PC-9 (cell line): ENCODE results near the gene MRRF. TPM values are rescaled to one million over a fixed set of nuclear protein-coding genes. Genes with fewer than 3 reads are reported as not detected.

Source experiments
- BruUV-seq: library from RNA; stranded (reverse); fragments of 400-500 nt; replicated peaks from 2 replicates; lab custom pipeline; 2021; lab: Mats Ljungman, UMichigan
- CTCF ChIA-PET: fragments of 300-600 bp; sonication (Branson Sonifier 250); formaldehyde crosslinking; loops from one replicate; lab custom pipeline; 2022; ENCODE audit warnings: antibody characterized with exemption; lab: Charles Lee
- POLR2A ChIA-PET: fragments of 300-600 bp; sonication (Branson Sonifier 250); formaldehyde crosslinking; loops from one replicate; lab custom pipeline; 2022; ENCODE audit warnings: antibody characterized with exemption; ENCODE audit not compliant: unreplicated experiment; lab: Charles Lee
- DNase-seq, 2 experiments: peaks; one replicate each; pipeline versions ENCODE4 v3.0.0 to v3.0.0-alpha.2; 2015 to 2022; ENCODE audit warnings: mixed read lengths in 1 of 2
- H2AFZ ChIP-seq: fragments of 200-600 bp; sonication (generic); 2 replicates; pipeline ENCODE4 v1.8.1; 2017; ENCODE audit warnings: antibody characterized with exemption
- H3F3A ChIP-seq: fragments of 200-600 bp; sonication (generic); 2 replicates; pipeline ENCODE4 v1.8.1; 2017; ENCODE audit warnings: antibody characterized with exemption, mild to moderate bottlenecking, low read depth; ENCODE audit not compliant: insufficient read depth
- H3K27ac ChIP-seq: fragments of 200-600 bp; sonication (generic); 2 replicates; pipeline ENCODE4 v1.6.1; 2016; ENCODE audit warnings: mixed run types
- H3K27me3 ChIP-seq: fragments of 200-600 bp; sonication (generic); 2 replicates; pipeline ENCODE4 v1.6.1; 2016; ENCODE audit warnings: low read depth, mixed run types; ENCODE audit not compliant: insufficient read depth
- H3K36me3 ChIP-seq: fragments of 200-600 bp; sonication (generic); 2 replicates; pipeline ENCODE4 v1.6.1; 2016; ENCODE audit warnings: low read depth, mixed run types
- H3K4me1 ChIP-seq: fragments of 200-600 bp; sonication (generic); replicated peaks from 2 replicates; pipeline ENCODE4 v1.6.1; 2016; ENCODE audit warnings: mixed run types; ENCODE audit not compliant: insufficient read depth
- H3K4me2 ChIP-seq: fragments of 200-600 bp; sonication (generic); 2 replicates; pipeline ENCODE4 v1.6.1; 2017; ENCODE audit warnings: mixed run types
- H3K4me3 ChIP-seq: fragments of 200-600 bp; sonication (generic); 2 replicates; pipeline ENCODE4 v1.6.1; 2016; ENCODE audit warnings: mixed run types
- H3K79me2 ChIP-seq: fragments of 200-600 bp; sonication (generic); 2 replicates; pipeline ENCODE4 v1.6.1; 2017; ENCODE audit warnings: low read depth, mixed run types
- H3K9me2 ChIP-seq: fragments of 200-600 bp; sonication (generic); 2 replicates; pipeline ENCODE4 v1.8.1; 2017; ENCODE audit warnings: mild to moderate bottlenecking; ENCODE audit not compliant: insufficient read depth
- H3K9me3 ChIP-seq: fragments of 200-600 bp; sonication (generic); 2 replicates; pipeline ENCODE4 v1.8.1; 2016; ENCODE audit warnings: low read depth; ENCODE audit not compliant: insufficient read depth
- H4K20me1 ChIP-seq: fragments of 200-600 bp; sonication (generic); 2 replicates; pipeline ENCODE4 v1.8.1; 2017; ENCODE audit not compliant: insufficient read depth
- CTCF ChIP-seq: fragments of 200-600 bp; sonication (generic); conservative IDR thresholded peaks from 2 replicates; pipeline ENCODE4 v1.6.1; 2017; ENCODE audit warnings: mixed run types, antibody characterized with exemption, mild to moderate bottlenecking, moderate library complexity
- EZH2 ChIP-seq: fragments of 200-600 bp; sonication (generic); IDR thresholded peaks from 2 replicates; pipeline ENCODE4 v1.8.0; 2017; ENCODE audit warnings: antibody characterized with exemption, low read depth
- intact Hi-C: fragments of 100-400 bp; cut with micrococcal nuclease; formaldehyde crosslinking; loops from one replicate; pipeline ENCODE4 v1.10.0; 2022; ENCODE audit not compliant: unreplicated experiment
- total RNA-seq: library from RNA; stranded (reverse); gene quantifications from 2 replicates; pipeline ENCODE4 v1.2.3, GENCODE V29; 2021

MRRF gene
- total RNA-seq, 1 experiment from 2014 or later = 79.5 TPM

GRCh38 chr9:122332644-122333043, 68.0 kb downstream of the MRRF start:
- intact Hi-C loops = no loop called here
- Histone ChIP-seq H3K27me3 (no peaks in the 10 kb centered on the region), H2AFZ (no peak overlapping the region), H3K36me3 (no peaks in the 10 kb centered on the region), H3K9me3 (no peaks in the 10 kb centered on the region), H3K9me2 (no peaks in the 10 kb centered on the region), H3K27ac (no peak overlapping the region), H3K4me2 (no peak overlapping the region), H3F3A (no peaks in the 10 kb centered on the region; the same call in 1 of the 2 replicates), H3K4me3 (no peak overlapping the region), H4K20me1 (peaks cover 3% of the 10 kb centered on the region; the same call in 1 of the 2 replicates), H3K4me1 (no peaks in the 10 kb centered on the region), H3K79me2 (no peaks in the 10 kb centered on the region)
- no peak for TF ChIP-seq EZH2
- TF ChIP-seq CTCF = no peak
- ChIA-PET CTCF (no interaction called here), POLR2A (interaction anchor here (0.7 kb wide), 1 partner anchor 203 kb away, joined by 6 read pairs; no protein-coding TSS in a partner anchor)
- no peak for DNase-seq
- no TSS peak for BruUV-seq

GRCh38 chr9:122333169-122333808, 68.6 kb downstream of the MRRF start:
- no peaks in the 10 kb centered on the region for H3K9me3 ChIP-seq
- DNase-seq = no peak
- no peak overlapping the region for H3K4me2 ChIP-seq
- CTCF ChIA-PET = no interaction called here
- no peaks in the 10 kb centered on the region for H3K9me2 ChIP-seq
- H4K20me1 ChIP-seq = no peaks in the 10 kb centered on the region; the same call in 1 of the 2 replicates
- BruUV-seq = no TSS peak
- no peaks in the 10 kb centered on the region for H3K27me3 ChIP-seq
- no peaks in the 10 kb centered on the region for H3K4me1 ChIP-seq
- intact Hi-C loops = no loop called here
- no peaks in the 10 kb centered on the region for H3K36me3 ChIP-seq
- POLR2A ChIA-PET = interaction anchor here (0.7 kb wide), 1 partner anchor 204 kb away, joined by 6 read pairs; no protein-coding TSS in a partner anchor
- H3K27ac ChIP-seq = no peak overlapping the region
- no peaks in the 10 kb centered on the region for H3K79me2 ChIP-seq
- TF ChIP-seq CTCF = no peak
- no peak for TF ChIP-seq EZH2
- H3K4me3 ChIP-seq = no peak overlapping the region
- no peak overlapping the region for H2AFZ ChIP-seq
- H3F3A ChIP-seq = no peaks in the 10 kb centered on the region; the same call in 1 of the 2 replicates

- ChIA-PET CTCF (no interaction called here), POLR2A (no interaction called here)
- Histone ChIP-seq H3K36me3 (no peaks in the 10 kb centered on the region), H2AFZ (no peak overlapping the region), H3K4me1 (no peaks in the 10 kb centered on the region), H3K27ac (no peak overlapping the region), H4K20me1 (no peaks in the 10 kb centered on the region; the same call in 1 of the 2 replicates), H3K4me3 (no peak overlapping the region), H3K4me2 (no peak overlapping the region), H3F3A (no peaks in the 10 kb centered on the region; the same call in 1 of the 2 replicates), H3K9me3 (no peaks in the 10 kb centered on the region), H3K9me2 (no peaks in the 10 kb centered on the region), H3K27me3 (peaks cover 7% of the 10 kb centered on the region), H3K79me2 (no peaks in the 10 kb centered on the region)
- BruUV-seq = no TSS peak
- intact Hi-C loops = no loop called here
- no peak for DNase-seq
- TF ChIP-seq EZH2 = no peak
- TF ChIP-seq CTCF = no peak
These were observed 70.2 kb downstream of the MRRF start for GRCh38 chr9:122334916-122335315.
